ENCODE data around the gene AZIN2. TPM values are rescaled to one million over a fixed set of nuclear protein-coding genes. Genes with fewer than 3 reads are reported as not detected.

The AZIN2 gene
- total and polyA plus RNA-seq, 9 of the 15 experiments (the other 6 are each of a cell fraction or from before 2014, with no cell fraction given), result 0.06 to 0.91 (median 0.42) TPM; not detected in 2

- TF ChIP-seq NCOR1 (IDR thresholded peaks at IDR 0.05), result peak; percentile 85
- no peak for TF ChIP-seq KHSRP (IDR thresholded peaks at IDR 0.05)
- TF ChIP-seq SOX6 (IDR thresholded peaks at IDR 0.05), result peak; percentile 73; the same call in 1 of the 2 replicates
- no peak for TF ChIP-seq ZNF444 (CRISPR knock-in tag; IDR thresholded peaks at IDR 0.05)
- peak; percentile 71 for TF ChIP-seq GABPB1 (CRISPR knock-in tag; IDR thresholded peaks at IDR 0.05)
- TF ChIP-seq TFAP4 (CRISPR knock-in tag; IDR thresholded peaks at IDR 0.05; ENCODE audit: borderline replicate concordance), result peak; percentile 98
- TF ChIP-seq PML (IDR thresholded peaks at IDR 0.05; ENCODE audit: low read length), result 0 out of 2 replicates have a peak, but pooled peaks have one; percentile 26
- no peak for TF ChIP-seq TCF7L2 (IDR thresholded peaks at IDR 0.05; ENCODE audit: low read depth, low read length)
- peak; percentile 91 for TF ChIP-seq SMC3 (conservative IDR thresholded peaks at IDR 0.05; ENCODE audit: insufficient read depth, low read depth, low read length)
- TF ChIP-seq ATF7 (IDR thresholded peaks at IDR 0.05), result peak; percentile 73
- TF ChIP-seq, protein P1, sequence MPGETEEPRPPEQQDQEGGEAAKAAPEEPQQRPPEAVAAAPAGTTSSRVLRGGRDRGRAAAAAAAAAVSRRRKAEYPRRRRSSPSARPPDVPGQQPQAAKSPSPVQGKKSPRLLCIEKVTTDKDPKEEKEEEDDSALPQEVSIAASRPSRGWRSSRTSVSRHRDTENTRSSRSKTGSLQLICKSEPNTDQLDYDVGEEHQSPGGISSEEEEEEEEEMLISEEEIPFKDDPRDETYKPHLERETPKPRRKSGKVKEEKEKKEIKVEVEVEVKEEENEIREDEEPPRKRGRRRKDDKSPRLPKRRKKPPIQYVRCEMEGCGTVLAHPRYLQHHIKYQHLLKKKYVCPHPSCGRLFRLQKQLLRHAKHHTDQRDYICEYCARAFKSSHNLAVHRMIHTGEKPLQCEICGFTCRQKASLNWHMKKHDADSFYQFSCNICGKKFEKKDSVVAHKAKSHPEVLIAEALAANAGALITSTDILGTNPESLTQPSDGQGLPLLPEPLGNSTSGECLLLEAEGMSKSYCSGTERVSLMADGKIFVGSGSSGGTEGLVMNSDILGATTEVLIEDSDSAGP (CRISPR knock-in tag; IDR thresholded peaks at IDR 0.05), result 0 out of 2 replicates have a peak, but pooled peaks have one; percentile 29
- TF ChIP-seq CBX3 (IDR thresholded peaks at IDR 0.05; ENCODE audit: borderline replicate concordance in 1 of 2, low read length in 2 of 2), result peak in 1 of 2 experiments; percentile 43; a peak in 1 of 3 replicates
- 0 out of 2 replicates have a peak, but pooled peaks have one; percentile 33 for TF ChIP-seq ZHX1 (conservative IDR thresholded peaks at IDR 0.05; ENCODE audit: low read length)
- TF ChIP-seq MAZ (CRISPR knock-in tag; conservative IDR thresholded peaks at IDR 0.05 in 1 of 2, IDR thresholded peaks at IDR 0.05 in 1 of 2), result peak; percentile 25 to 67; a peak in 2 of 4 replicates
- TF ChIP-seq E2F8 (IDR thresholded peaks at IDR 0.05; ENCODE audit: low read depth, partially characterized antibody), result peak; percentile 34
- TF ChIP-seq TBL1XR1 (IDR thresholded peaks at IDR 0.05; ENCODE audit: low read length in 2 of 2), result peak in 1 of 2 experiments; percentile 55; a peak in 2 of 4 replicates
Measured at GRCh38 chr1:33055210-33056008, 25.5 kb upstream of the AZIN2 start (continued).

Data from K562 (cell line).